Esophagus squamous epithelium (tissue), 4 donors: ENCODE results near the gene PPHLN1.

ENCODE experiments used
- CTCF ChIP-seq, 6 experiments: fragments of 450-650 bp in 4 of 6; fragments of 200-600 bp in 2 of 6; sonication (generic) in 2 of 6; IDR thresholded peaks; one replicate each; pipeline ENCODE4 v1.5.1; 2016 to 2019; ENCODE audit warnings: antibody characterized with exemption in 6 of 6, mild to moderate bottlenecking in 4 of 6, moderate library complexity in 4 of 6
- POLR2A ChIP-seq, 4 donors: fragments of 450-650 bp; IDR thresholded peaks; one replicate each; pipeline ENCODE4 v1.6.1; 2017; ENCODE audit warnings: antibody characterized with exemption in 4 of 4, mild to moderate bottlenecking in 4 of 4, moderate library complexity in 3 of 4

DNA sequence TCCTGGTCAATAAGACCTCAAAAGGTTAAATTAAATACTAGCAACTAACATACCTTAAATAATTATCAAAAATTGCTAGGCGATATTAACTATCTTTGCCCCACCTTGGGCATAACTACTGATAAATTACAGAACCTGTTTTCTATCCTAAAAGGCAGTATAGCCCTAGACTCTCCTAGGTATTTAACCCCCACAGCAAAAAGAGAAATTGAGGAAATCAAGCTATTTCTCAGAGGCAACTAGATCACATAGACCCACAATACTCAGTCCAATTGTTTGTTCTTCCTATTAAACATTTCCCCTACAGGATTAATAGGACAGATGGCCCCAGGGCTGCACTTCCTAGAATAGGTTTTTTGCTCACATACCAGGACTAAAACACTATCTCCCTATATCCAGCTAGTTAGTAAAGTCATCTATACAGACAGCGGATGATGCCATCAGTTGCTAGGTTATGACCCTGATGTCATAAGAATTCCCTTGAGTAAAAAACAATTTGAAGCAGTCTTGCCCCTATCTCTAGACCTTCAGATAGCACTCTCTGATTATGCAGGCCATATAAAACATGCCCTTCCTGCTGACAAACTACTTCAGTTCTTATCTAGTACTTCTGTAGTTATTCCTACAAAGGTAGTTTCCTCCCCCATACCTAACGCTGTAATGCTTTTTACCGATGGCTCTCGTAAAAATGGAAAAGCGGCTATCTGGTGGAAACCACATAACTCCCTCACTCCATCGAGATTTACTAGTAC lies 118.4 kb downstream of the PPHLN1 start:
- TF ChIP-seq CTCF (IDR thresholded peaks at IDR 0.05) = no peak
- no peak for TF ChIP-seq POLR2A (IDR thresholded peaks at IDR 0.05)
